Activated CD4-positive, CD25-positive, alpha-beta regulatory T cell (primary cell): ENCODE results near the gene ETV1.
"Not testable (repeated sequence)": the region's sequence is repeated elsewhere in the genome, so short reads cannot be mapped to it uniquely, and the experiment has no call there.

Experiments used
- DNase-seq, 4 experiments: peaks; one replicate each; lab custom pipeline; 2025; lab: John Stamatoyannopoulos, UW

ETV1 gene

GRCh38 chr7:13932131-13932530 lies 57.3 kb downstream of the ETV1 start:
- no peak for DNase-seq

- no peak for DNase-seq
Observed at GRCh38 chr7:13921062-13921461, 68.4 kb downstream of the ETV1 start.

- DNase-seq: no peak
Observed at GRCh38 chr7:13920053-13920697, 69.3 kb downstream of the ETV1 start.

GRCh38 chr7:13918333-13918732 lies 71.1 kb downstream of the ETV1 start:
- not testable (repeated sequence) for DNase-seq

GRCh38 chr7:13917103-13917502 lies 72.4 kb downstream of the ETV1 start:
- not testable (repeated sequence) for DNase-seq

GRCh38 chr7:13915891-13916290 lies 73.6 kb downstream of the ETV1 start:
- DNase-seq: no peak

- DNase-seq: no peak
Observed at GRCh38 chr7:13912715-13913278, 76.7 kb downstream of the ETV1 start.

GRCh38 chr7:13911909-13912308 lies 77.6 kb downstream of the ETV1 start:
- no peak for DNase-seq

GRCh38 chr7:13910805-13911551 lies 78.5 kb downstream of the ETV1 start:
- no peak for DNase-seq

- no peak for DNase-seq
Observed at GRCh38 chr7:13908667-13909397, 80.6 kb downstream of the ETV1 start.

- DNase-seq: no peak
Observed at GRCh38 chr7:13907831-13908230, 81.6 kb downstream of the ETV1 start.

- DNase-seq: no peak
Observed at GRCh38 chr7:13904689-13905088, 84.8 kb downstream of the ETV1 start.

GRCh38 chr7:13904007-13904406 lies 85.5 kb downstream of the ETV1 start:
- DNase-seq: no peak

GRCh38 chr7:13901577-13901976 lies 87.9 kb downstream of the ETV1 start:
- no peak for DNase-seq

- DNase-seq: no peak
Observed at GRCh38 chr7:13898957-13899670, 90.4 kb downstream of the ETV1 start.

- DNase-seq: no peak
Observed at GRCh38 chr7:13897819-13898218, 91.6 kb downstream of the ETV1 start.

GRCh38 chr7:13894954-13895353 lies 94.5 kb downstream of the ETV1 start:
- DNase-seq: no peak

- DNase-seq: no peak
Observed at GRCh38 chr7:13894377-13894776, 95.1 kb downstream of the ETV1 start.

GRCh38 chr7:13890793-13891192 lies 98.7 kb downstream of the ETV1 start:
- DNase-seq: no peak

- DNase-seq: no peak
Observed at GRCh38 chr7:13886356-13886755, 103.1 kb downstream of the ETV1 start.

GRCh38 chr7:13882051-13882450 lies 107.4 kb downstream of the ETV1 start:
- DNase-seq: no peak

GRCh38 chr7:13880789-13881188 lies 108.7 kb downstream of the ETV1 start:
- DNase-seq: no peak
